CD4-positive, alpha-beta T cell treated with Interleukin-15 for 4 hours (primary cell): ENCODE data around the gene RILPL1.
"Not testable (repeated sequence)": the region's sequence is repeated elsewhere in the genome, so short reads cannot be mapped to it uniquely, and the experiment has no call there.

Experiments used
- DNase-seq: peaks from one replicate; pipeline ENCODE4 v3.0.0-alpha.2; 2020; ENCODE audit warnings: low spot score

Gene RILPL1

DNA sequence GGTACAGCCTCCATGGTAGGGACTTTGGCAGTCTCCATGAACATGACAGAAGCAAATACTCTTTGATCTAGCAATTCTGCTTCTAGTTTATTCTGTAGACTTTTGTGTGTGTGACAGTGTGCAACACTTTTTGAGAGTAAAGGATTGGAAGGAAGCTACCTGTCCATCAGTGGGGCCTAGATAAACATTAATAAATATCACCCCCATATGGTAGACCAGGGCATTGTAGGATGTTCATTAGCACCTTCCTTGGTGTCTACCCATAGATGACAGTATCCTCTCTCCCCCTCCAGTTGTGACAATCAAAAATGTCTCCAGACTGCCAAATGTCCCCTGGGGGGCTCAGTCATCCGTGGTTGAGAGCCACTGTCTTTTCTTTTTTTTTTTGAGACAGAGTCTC is 64.7 kb downstream of the RILPL1 start:
- peak; percentile 45 for DNase-seq

DNA sequence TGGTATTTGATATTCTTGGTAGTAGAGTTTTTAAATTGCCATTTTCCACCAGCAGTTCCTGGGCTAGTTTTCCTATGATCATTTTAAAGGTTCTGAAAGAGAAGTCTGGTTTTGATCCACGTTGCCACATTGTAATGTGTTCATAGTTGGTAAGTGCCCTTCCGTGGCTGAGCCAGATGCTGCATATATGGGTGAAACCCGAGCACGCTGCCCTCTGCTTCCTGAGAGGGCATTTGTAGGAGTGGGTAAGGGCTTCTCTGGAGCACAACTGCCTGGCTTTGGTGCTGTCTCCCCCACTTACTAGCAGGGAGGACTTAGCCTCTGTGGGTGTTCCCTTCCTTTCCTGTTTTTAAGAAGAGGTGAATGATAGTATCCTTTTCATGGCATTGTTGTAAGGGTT is 68.4 kb downstream of the RILPL1 start:
- DNase-seq = no peak

DNA sequence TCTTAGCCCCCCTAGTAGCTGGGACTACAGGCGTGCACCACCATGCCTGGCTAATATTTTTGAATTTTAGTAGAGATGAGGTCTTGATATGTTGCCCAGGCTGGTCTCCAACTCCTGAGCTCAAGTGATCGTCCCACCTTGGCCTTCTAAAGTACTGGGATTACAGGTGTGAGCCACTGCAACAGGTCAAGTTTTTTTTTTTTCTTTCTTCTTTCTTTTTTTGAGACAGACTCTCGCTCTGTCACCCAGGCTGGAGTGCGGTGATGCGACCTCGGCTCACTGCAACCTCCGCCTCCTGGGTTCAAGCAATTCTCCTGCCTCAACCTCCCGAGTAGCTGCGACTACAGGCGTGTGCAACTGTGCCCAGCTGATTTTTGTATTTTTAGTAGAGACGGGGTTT is 70.3 kb downstream of the RILPL1 start:
- DNase-seq = not testable (repeated sequence)

- peak; percentile 88 for DNase-seq
Observed at GRCh38 chr12:123457980-123458779, 75.3 kb downstream of the RILPL1 start, which contains the start of gene SNRNP35. Gene SNRNP35 (plus strand): TSS chr12:123458139. CDS start chr12:123465541, 7,402 bp downstream.

- no peak for DNase-seq
Observed at GRCh38 chr12:123453165-123453564, 80.4 kb downstream of the RILPL1 start.

DNA sequence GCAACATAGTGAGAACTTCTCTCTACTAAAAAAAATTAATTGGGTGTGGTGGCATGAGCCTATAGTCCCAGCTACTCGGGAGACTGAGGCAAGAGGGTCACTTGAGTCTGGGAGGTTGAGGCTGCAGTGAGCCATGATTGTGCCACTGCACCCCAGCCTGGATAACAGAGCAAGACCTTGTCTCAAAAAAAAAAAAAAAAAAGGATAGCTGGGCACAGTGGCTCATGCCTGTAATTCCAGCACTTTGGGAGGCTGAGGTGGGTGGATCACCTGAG is 81.3 kb downstream of the RILPL1 start:
- not testable (repeated sequence) for DNase-seq

GRCh38 chr12:123450636-123451035 is 82.9 kb downstream of the RILPL1 start:
- DNase-seq = no peak

GRCh38 chr12:123449856-123450255 is 83.7 kb downstream of the RILPL1 start:
- no peak for DNase-seq

- no peak for DNase-seq
Observed at GRCh38 chr12:123449249-123449733, 84.2 kb downstream of the RILPL1 start.

DNA sequence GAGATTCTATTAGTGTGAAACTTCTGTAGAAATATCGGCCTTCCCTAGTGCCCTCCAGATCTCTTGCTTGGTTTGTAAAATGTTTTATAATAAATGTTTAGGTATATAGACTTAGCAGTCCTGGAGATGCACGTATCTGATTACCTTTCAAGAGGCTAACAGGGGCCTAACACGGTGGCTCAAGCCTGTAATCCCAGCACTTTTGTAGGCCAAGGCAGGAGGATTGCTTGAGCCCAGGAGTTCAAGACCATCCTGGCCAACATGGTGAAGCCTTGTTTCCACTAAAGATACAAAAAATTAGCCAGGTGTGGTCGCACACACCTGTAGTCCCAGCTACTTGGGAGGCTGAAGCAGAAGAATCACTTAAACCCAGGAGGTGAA is 87.2 kb downstream of the RILPL1 start:
- DNase-seq = no peak

GRCh38 chr12:123445388-123446332 is 87.9 kb downstream of the RILPL1 start:
- DNase-seq = no peak

DNA sequence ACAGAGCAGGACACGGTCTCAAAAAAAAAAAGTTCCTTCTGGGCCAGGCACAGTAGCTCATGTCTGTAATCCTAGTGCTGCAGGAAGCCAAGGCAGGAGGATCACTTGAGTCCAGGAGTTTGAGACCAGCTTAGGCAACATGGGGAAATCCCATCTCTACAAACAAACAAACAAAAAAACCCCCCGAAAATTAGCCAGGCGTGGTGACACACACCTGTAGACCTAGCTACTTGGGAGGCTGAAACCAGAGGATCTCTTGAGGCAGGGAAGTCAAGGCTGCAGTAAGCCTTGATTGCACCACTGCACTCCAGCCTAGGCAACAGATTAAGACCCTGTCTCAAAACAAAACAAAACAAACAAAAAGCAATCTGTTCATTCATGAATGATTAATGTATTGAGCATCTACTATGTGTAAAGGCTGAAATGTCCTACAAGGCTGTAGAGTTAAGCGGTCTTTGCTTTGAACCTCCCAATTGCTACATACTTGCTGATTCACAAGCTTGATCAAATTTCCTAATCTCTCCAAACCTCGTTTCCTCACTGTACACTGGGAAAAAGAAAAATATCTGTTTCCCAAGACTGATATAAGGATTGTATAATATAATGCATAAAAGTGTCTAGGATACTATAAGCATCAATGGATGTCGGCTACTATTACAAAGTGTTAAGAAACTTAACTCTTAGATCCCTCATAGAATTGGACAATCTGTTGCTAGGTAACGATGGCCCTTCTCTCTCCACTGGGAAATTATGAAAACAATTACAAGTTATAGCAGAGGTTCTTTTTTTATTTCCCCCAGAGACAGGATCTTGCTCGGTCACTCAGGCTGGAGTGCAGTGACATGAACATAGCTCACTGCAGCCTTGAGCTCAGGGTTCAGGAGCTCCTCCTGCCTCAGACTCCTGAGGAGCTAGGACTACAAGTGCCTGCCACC is 89.2 kb downstream of the RILPL1 start:
- DNase-seq = no peak

DNA sequence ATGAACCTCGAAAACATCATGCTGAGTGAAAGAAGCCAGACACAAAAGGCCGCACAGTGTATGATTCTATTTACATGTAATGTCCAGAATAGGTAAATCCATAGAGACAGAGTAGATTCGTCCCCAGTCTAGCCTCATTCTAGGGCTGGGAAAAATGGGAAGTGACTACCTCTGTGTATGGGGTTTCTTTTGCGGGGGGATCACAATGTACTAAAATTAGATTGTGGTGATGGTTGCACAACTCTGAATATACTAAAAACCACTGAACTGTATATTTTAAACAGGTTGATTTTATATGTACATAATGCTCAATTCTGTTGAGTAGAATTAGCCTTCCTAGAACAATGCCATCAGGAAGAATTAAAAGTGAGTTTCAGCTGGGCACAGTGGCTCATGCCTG is 90.7 kb downstream of the RILPL1 start:
- DNase-seq = no peak

DNA sequence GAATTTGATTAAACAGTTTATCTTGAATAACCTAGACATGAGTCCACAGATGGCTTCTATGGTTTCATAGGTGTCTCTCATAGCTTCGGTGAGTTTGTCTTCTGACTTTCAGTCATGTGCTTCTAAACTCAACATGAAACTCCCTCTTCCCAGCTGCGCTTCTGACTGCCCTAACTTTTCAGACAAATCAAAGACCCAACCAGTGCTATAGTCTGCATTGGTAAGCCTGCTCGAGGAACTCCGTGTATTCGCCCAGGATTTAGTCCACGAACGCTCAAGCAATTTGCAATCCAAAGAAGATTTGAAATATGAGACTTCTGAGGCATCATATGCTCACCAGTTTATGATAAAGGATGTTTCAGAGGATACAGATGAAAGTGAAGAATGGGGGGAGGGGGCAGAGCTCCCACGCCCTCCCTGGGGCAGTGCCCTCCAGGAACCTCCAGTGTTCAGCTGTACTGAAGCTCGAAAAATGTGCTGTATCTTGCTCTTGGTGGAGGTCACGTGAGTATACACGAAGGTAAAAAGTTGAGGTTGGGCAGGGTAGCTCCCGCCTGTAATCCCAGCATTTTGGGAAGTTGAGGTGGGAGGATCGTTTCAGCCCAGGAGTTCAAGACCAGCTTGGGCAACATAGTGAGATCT is 91.9 kb downstream of the RILPL1 start:
- DNase-seq = no peak

DNA sequence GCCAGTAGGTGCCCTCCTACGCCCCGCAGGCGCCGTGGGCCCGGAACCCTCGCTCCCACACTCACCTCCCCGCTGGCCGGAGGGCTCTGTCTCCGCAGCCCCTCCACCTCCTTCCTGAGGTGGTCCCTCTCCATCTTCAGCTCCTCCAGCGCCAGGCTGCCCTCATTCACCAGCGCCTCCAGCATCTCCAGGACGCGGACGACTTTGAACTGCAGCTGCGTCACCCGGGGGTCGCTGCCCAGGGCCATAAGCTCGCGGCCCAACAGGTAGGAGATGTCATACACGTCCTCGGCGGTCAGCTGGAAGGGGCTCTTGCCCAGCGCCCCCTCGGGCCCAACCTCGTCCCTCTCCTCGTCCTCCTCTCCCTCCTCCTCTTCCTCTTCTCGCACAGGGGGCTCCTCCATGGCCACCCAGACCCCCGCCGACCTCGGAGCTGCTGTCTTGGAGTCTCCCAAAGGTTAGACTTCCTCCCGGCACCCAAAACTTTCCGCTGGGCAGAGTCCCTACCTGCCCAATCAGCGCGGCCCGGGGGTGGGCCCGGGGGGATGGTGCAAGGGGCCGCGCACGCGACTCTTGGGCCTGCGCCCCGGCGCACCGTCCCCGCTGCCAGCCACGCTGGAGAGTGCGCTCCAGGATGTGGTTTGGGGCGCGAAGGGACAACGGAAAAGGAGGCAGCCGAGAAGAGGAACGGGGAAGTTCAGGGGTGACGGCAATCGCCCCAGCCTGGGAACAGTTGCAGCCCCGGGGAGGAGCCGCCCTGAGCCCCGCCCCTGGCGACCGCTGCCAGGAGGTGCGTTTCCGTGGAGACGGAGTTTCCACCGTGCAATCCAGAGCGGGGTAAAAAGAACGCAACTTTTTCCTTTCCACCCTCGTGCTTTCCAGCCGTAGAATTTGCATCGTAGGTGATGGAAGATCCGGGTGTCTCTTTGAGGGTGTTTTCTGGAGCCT is 97.2 kb downstream of the RILPL1 start, which contains the start of gene RILPL2:
Gene RILPL2 (minus strand): TSS at position 668 of the 948 bp plus-strand sequence. CDS start 264 bp downstream, at position 404.
- peak; percentile 86 for DNase-seq

GRCh38 chr12:123435636-123436016 is 97.9 kb downstream of the RILPL1 start:
- no peak for DNase-seq

- DNase-seq = no peak
Observed at GRCh38 chr12:123433615-123434014, 99.9 kb downstream of the RILPL1 start.

- DNase-seq = peak; percentile 36
Observed at GRCh38 chr12:123431951-123432817, 101.3 kb downstream of the RILPL1 start.

- not testable (repeated sequence) for DNase-seq
Observed at GRCh38 chr12:123429101-123429500, 104.4 kb downstream of the RILPL1 start.
